ENCODE results near the gene ANKRD2. TPM values are rescaled to one million over a fixed set of nuclear protein-coding genes. Genes with fewer than 3 reads are reported as not detected.

ANKRD2 gene
- total RNA-seq, 1 donor from 2014 or later = 0.35 TPM

- no peak overlapping the region for H3K27ac ChIP-seq
- H3K4me3 ChIP-seq = no peak overlapping the region
- ATAC-seq (no peak), DNase-seq (no peak)
- H3K27me3 ChIP-seq (ENCODE audit: low read depth) = no peaks in the 10 kb centered on the region
- TF ChIP-seq CTCF (IDR thresholded peaks at IDR 0.05) = no peak
- peaks cover 7% of the 10 kb centered on the region for H3K36me3 ChIP-seq
- H3K9me3 ChIP-seq = no peaks in the 10 kb centered on the region
- intact Hi-C loops (cut with DNase I) = no loop called here
- H3K4me1 ChIP-seq = no peaks in the 10 kb centered on the region
Measured at GRCh38 chr10:97618285-97618684, 45.7 kb downstream of the ANKRD2 start.

- Histone ChIP-seq H3K27ac (no peak overlapping the region), H3K36me3 (peaks cover 7% of the 10 kb centered on the region), H3K4me3 (no peak overlapping the region), H3K27me3 (ENCODE audit: low read depth) (no peaks in the 10 kb centered on the region), H3K4me1 (no peaks in the 10 kb centered on the region), H3K9me3 (no peaks in the 10 kb centered on the region)
- ATAC-seq (no peak), DNase-seq (no peak)
- intact Hi-C loops (cut with DNase I) = no loop called here
- no peak for TF ChIP-seq CTCF (IDR thresholded peaks at IDR 0.05)
Measured at GRCh38 chr10:97618733-97619132, 46.2 kb downstream of the ANKRD2 start.

- intact Hi-C loops (cut with DNase I) = no loop called here
- no peak overlapping the region for H3K4me3 ChIP-seq
- H3K4me1 ChIP-seq = no peaks in the 10 kb centered on the region
- H3K27ac ChIP-seq = no peak overlapping the region
- no peaks in the 10 kb centered on the region for H3K27me3 ChIP-seq (ENCODE audit: low read depth)
- no peak for TF ChIP-seq CTCF (IDR thresholded peaks at IDR 0.05)
- no peaks in the 10 kb centered on the region for H3K9me3 ChIP-seq
- DNase-seq = no peak
- H3K36me3 ChIP-seq = no peaks in the 10 kb centered on the region
- no peak for ATAC-seq
Measured at GRCh38 chr10:97623277-97623676, 50.7 kb downstream of the ANKRD2 start.

GRCh38 chr10:97627731-97628130 lies 55.2 kb downstream of the ANKRD2 start:
- no peaks in the 10 kb centered on the region for H3K9me3 ChIP-seq
- DNase-seq (no peak), ATAC-seq (no peak)
- H3K4me3 ChIP-seq = no peak overlapping the region
- no peaks in the 10 kb centered on the region for H3K4me1 ChIP-seq
- intact Hi-C loops (cut with DNase I) = no loop called here
- H3K27me3 ChIP-seq (ENCODE audit: low read depth) = no peaks in the 10 kb centered on the region
- H3K27ac ChIP-seq = no peak overlapping the region
- TF ChIP-seq CTCF (IDR thresholded peaks at IDR 0.05) = no peak
- H3K36me3 ChIP-seq = no peaks in the 10 kb centered on the region

- no peak for TF ChIP-seq CTCF (IDR thresholded peaks at IDR 0.05)
- intact Hi-C loops (cut with DNase I) = no loop called here
- Histone ChIP-seq H3K36me3 (no peaks in the 10 kb centered on the region), H3K9me3 (no peaks in the 10 kb centered on the region), H3K4me1 (no peaks in the 10 kb centered on the region), H3K27me3 (ENCODE audit: low read depth) (no peaks in the 10 kb centered on the region), H3K27ac (peak overlapping the region; percentile 6), H3K4me3 (no peak overlapping the region)
- DNase-seq (no peak), ATAC-seq (peak; percentile 57 to 65)
Measured at GRCh38 chr10:97628228-97628627, 55.6 kb downstream of the ANKRD2 start.

- DNase-seq = no peak
- H3K9me3 ChIP-seq = no peaks in the 10 kb centered on the region
- H3K27me3 ChIP-seq (ENCODE audit: low read depth) = no peaks in the 10 kb centered on the region
- intact Hi-C loops (cut with DNase I) = no loop called here
- H3K4me3 ChIP-seq = no peak overlapping the region
- no peaks in the 10 kb centered on the region for H3K36me3 ChIP-seq
- peaks cover 5% of the 10 kb centered on the region for H3K4me1 ChIP-seq
- no peak for TF ChIP-seq CTCF (IDR thresholded peaks at IDR 0.05)
- no peak overlapping the region for H3K27ac ChIP-seq
- no peak for ATAC-seq
Measured at GRCh38 chr10:97629289-97629688, 56.7 kb downstream of the ANKRD2 start.
